K562 (cell line): ENCODE results near the gene CPOX. TPM values are rescaled to one million over a fixed set of nuclear protein-coding genes. Genes with fewer than 3 reads are reported as not detected.

Experiments used
- CHD1 ChIP-seq: fragments of 200-600 bp; sonication (generic); IDR thresholded peaks from one replicate; pipeline ENCODE4 v1.6.1; 2012; ENCODE audit warnings: mild to moderate bottlenecking, moderate library complexity, low read length, inconsistent platforms
- CREB1 ChIP-seq, 2 experiments: sonication (generic) in 1 of 2; formaldehyde crosslinking in 1 of 2; IDR thresholded peaks; 2 replicates each; pipeline versions ENCODE4 v1.6.1 to v1.8.0; 2012 to 2022; ENCODE audit warnings: inconsistent platforms in 1 of 2, mild to moderate bottlenecking in 1 of 2, missing genetic modification reagents in 1 of 2, moderate library complexity in 1 of 2
- EP400 ChIP-seq: fragments of 450-650 bp; IDR thresholded peaks from 2 replicates; pipeline ENCODE4 v1.6.1; 2017; ENCODE audit warnings: antibody characterized with exemption, mild to moderate bottlenecking, moderate library complexity
- KLF16 ChIP-seq: IDR thresholded peaks from 2 replicates; pipeline ENCODE4 v1.6.1; 2016; ENCODE audit warnings: antibody characterized with exemption
- LARP7 ChIP-seq: fragments of 450-650 bp; IDR thresholded peaks from 2 replicates; pipeline ENCODE4 v1.6.1; 2016
- MTA1 ChIP-seq: fragments of 450-650 bp; IDR thresholded peaks from 2 replicates; pipeline ENCODE4 v1.6.1; 2017; ENCODE audit warnings: borderline replicate concordance
- MTA2 ChIP-seq: fragments of 450-650 bp; IDR thresholded peaks from 2 replicates; pipeline ENCODE4 v1.6.1; 2016; ENCODE audit warnings: low read depth
- NFIC ChIP-seq: fragments of 450-650 bp; IDR thresholded peaks from 2 replicates; pipeline ENCODE4 v1.6.1; 2017; ENCODE audit warnings: mild to moderate bottlenecking, inconsistent platforms
- RCOR1 ChIP-seq, 2 experiments: IDR thresholded peaks; 2 replicates each; pipeline ENCODE4 v1.6.1; 2012; ENCODE audit warnings: low read depth in 2 of 2, low read length in 2 of 2, borderline replicate concordance in 1 of 2, improper control_type of control experiment in 1 of 2
- ZNF592 ChIP-seq: fragments of 450-650 bp; IDR thresholded peaks from 2 replicates; pipeline ENCODE4 v1.6.1; 2017; ENCODE audit warnings: antibody characterized with exemption, mild to moderate bottlenecking
- ZNF79 ChIP-seq: fragments of 250-450 bp; sonication (Bioruptor Pico); IDR thresholded peaks from 2 replicates; pipeline ENCODE4 v1.4.0; 2020; ENCODE audit warnings: low read depth, mild to moderate bottlenecking, moderate library complexity
- polyA plus RNA-seq, 8 experiments: library from polyadenylated mRNA; depleted of rRNA in 4 of 8; stranded (reverse) in 5 of 8; unstranded in 3 of 8; fragments of >200 nt; fragmentation: Nextera tagmentation in 2 of 8; fragmentation: Illumina TruSeq in 1 of 8; extraction: Ambion mirVana in 2 of 8; extraction: Trizol in 1 of 8; gene quantifications; 2 replicates each; pipeline versions ENCODE4 v1.2.1 to v1.2.3, GENCODE V29; 2011 to 2014; ENCODE audit warnings: inconsistent platforms in 1 of 8, missing spikeins in 1 of 8
- total RNA-seq, 7 experiments: library from RNA; depleted of rRNA in 6 of 7; stranded (reverse); fragments of >200 nt in 6 of 7; fragmentation: Illumina TruSeq in 2 of 7; extraction: Trizol in 2 of 7; gene quantifications; 2 replicates each; pipeline versions ENCODE4 v1.2.1 to v1.2.3, GENCODE V29; 2011 to 2021; ENCODE audit warnings: low replicate concordance in 1 of 7
- TF ChIP-seq, protein P1 (sequence below): sonication (generic); formaldehyde crosslinking; IDR thresholded peaks from 2 replicates; pipeline ENCODE4 v1.8.1; 2023; ENCODE audit warnings: mild to moderate bottlenecking, missing genetic modification reagents, moderate library complexity
- TF ChIP-seq, protein P2 (sequence below), 2 experiments: fragments of 450-650 bp in 1 of 2; sonication (generic) in 1 of 2; formaldehyde crosslinking; conservative IDR thresholded peaks; 2 replicates each; pipeline versions ENCODE4 v1.4.0 to v1.8.1; 2020 to 2022; ENCODE audit warnings: mild to moderate bottlenecking in 1 of 2, missing genetic modification reagents in 1 of 2
- TF ChIP-seq, protein P3 (sequence below): fragments of 450-650 bp; IDR thresholded peaks from 2 replicates; pipeline ENCODE4 v1.6.1; 2016; ENCODE audit warnings: antibody characterized with exemption
- TF ChIP-seq, protein P4 (sequence below): sonication (generic); IDR thresholded peaks from 2 replicates; pipeline ENCODE4 v1.6.1; 2016
- TF ChIP-seq, protein P5 (sequence below), 2 experiments: fragments of 200-800 bp in 1 of 2; sonication (Bioruptor generic) in 1 of 2; sonication (generic) in 1 of 2; formaldehyde crosslinking in 1 of 2; IDR thresholded peaks in 1 of 2; conservative IDR thresholded peaks in 1 of 2; 2 replicates each; pipeline versions ENCODE4 v1.5.0 to v1.6.1; 2016 to 2020; ENCODE audit warnings: missing compliant biosample characterization in 1 of 2, missing genetic modification characterization in 1 of 2, missing genetic modification reagents in 1 of 2

The CPOX gene
- total and polyA plus RNA-seq, 9 of the 15 experiments (the other 6 are each of a cell fraction or from before 2014, with no cell fraction given) = 14.6 to 82.1 (median 24.8) TPM

DNA sequence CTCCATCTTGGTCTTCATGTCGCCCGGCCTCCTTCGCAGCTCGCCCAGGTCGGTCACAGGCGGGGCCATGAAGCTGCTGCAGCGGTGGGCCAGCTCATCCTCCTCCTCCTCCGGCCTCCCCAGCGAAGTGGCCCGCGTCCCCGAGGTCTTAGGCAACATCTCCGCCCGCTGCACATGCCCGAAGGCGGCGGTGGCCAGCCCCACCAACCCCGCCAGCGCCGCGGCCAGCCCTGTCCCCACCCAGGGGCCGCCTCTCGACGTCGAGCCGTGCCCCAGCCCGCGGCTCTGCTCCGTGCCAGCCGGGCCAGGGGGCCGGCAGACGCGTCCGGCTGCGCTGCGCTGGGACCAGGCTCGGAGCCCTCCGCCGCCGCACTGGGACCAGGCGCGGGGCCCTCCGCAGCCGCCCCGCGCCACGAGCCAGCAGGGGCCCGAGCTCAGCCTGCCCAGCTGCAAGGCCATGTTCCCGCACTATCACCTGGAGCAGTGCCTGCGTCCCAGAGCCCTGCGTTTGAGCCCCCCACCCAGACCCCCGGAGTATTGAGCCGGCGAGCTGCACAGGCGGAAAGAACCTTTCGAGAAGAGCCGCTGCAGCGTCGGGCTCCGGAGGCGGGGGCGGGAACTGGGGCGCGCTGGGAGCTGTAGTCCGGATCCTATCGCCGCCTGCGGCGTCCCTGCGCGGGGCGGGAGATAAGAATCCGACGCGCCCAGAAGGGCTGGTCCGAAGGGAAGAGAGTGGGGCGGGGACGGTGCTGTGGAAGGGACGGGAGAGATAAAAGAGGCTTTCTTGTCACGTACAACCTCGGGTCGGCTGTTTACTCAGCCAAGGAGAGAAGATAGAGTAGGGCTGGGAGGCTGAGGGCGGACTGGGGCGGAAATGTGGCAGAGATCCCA is at the start of gene CPOX (continued):
- TF ChIP-seq MTA1 (0 out of 2 replicates have a peak, but pooled peaks have one; percentile 36), KLF16 (peak; percentile 32; the same call in 1 of the 2 replicates), NFIC (peak; percentile 75), LARP7 (no peak), ZNF592 (no peak), CHD1 (peak; percentile 81), RCOR1 (IDR thresholded peaks at IDR 0.05; ENCODE audit: borderline replicate concordance in 1 of 2, low read depth in 2 of 2, low read length in 2 of 2) (peak in 1 of 2 experiments; percentile 47; a peak in 1 of 4 replicates), CREB1 (IDR thresholded peaks at IDR 0.05) (peak; percentile 67), CREB1 (CRISPR knock-in tag; IDR thresholded peaks at IDR 0.05) (peak; percentile 69), EP400 (peak; percentile 48), MTA2 (peak; percentile 49), ZNF79 (CRISPR knock-in tag) (no peak)
- TF ChIP-seq, protein P1, sequence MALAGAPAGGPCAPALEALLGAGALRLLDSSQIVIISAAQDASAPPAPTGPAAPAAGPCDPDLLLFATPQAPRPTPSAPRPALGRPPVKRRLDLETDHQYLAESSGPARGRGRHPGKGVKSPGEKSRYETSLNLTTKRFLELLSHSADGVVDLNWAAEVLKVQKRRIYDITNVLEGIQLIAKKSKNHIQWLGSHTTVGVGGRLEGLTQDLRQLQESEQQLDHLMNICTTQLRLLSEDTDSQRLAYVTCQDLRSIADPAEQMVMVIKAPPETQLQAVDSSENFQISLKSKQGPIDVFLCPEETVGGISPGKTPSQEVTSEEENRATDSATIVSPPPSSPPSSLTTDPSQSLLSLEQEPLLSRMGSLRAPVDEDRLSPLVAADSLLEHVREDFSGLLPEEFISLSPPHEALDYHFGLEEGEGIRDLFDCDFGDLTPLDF = peak; percentile 76; the same call in 1 of the 2 replicates
- TF ChIP-seq, protein P2, sequence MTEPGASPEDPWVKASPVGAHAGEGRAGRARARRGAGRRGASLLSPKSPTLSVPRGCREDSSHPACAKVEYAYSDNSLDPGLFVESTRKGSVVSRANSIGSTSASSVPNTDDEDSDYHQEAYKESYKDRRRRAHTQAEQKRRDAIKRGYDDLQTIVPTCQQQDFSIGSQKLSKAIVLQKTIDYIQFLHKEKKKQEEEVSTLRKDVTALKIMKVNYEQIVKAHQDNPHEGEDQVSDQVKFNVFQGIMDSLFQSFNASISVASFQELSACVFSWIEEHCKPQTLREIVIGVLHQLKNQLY (CRISPR knock-in tag; conservative IDR thresholded peaks at IDR 0.05) = no peak
- TF ChIP-seq, protein P3, sequence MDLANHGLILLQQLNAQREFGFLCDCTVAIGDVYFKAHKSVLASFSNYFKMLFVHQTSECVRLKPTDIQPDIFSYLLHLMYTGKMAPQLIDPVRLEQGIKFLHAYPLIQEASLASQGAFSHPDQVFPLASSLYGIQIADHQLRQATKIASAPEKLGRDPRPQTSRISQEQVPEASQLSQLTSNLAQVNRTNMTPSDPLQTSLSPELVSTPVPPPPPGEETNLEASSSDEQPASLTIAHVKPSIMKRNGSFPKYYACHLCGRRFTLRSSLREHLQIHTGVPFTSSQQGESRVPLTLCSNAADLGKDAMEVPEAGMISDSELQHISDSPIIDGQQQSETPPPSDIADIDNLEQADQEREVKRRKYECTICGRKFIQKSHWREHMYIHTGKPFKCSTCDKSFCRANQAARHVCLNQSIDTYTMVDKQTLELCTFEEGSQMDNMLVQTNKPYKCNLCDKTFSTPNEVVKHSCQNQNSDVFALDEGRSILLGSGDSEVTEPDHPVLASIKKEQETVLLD = peak; percentile 76
- TF ChIP-seq, protein P4, sequence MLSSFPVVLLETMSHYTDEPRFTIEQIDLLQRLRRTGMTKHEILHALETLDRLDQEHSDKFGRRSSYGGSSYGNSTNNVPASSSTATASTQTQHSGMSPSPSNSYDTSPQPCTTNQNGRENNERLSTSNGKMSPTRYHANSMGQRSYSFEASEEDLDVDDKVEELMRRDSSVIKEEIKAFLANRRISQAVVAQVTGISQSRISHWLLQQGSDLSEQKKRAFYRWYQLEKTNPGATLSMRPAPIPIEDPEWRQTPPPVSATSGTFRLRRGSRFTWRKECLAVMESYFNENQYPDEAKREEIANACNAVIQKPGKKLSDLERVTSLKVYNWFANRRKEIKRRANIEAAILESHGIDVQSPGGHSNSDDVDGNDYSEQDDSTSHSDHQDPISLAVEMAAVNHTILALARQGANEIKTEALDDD = no peak
- TF ChIP-seq, protein P5, sequence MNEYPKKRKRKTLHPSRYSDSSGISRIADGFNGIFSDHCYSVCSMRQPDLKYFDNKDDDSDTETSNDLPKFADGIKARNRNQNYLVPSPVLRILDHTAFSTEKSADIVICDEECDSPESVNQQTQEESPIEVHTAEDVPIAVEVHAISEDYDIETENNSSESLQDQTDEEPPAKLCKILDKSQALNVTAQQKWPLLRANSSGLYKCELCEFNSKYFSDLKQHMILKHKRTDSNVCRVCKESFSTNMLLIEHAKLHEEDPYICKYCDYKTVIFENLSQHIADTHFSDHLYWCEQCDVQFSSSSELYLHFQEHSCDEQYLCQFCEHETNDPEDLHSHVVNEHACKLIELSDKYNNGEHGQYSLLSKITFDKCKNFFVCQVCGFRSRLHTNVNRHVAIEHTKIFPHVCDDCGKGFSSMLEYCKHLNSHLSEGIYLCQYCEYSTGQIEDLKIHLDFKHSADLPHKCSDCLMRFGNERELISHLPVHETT (CRISPR knock-in tag; conservative IDR thresholded peaks at IDR 0.05 in 1 of 2, IDR thresholded peaks at IDR 0.05 in 1 of 2) = peak in 1 of 2 experiments; percentile 37; a peak in 1 of 4 replicates
